Mesodermal cell (in vitro differentiated cells): ENCODE data around the gene ZNF782. TPM values are rescaled to one million over a fixed set of nuclear protein-coding genes. Genes with fewer than 3 reads are reported as not detected.
"Not testable (repeated sequence)": the region's sequence is repeated elsewhere in the genome, so short reads cannot be mapped to it uniquely, and the experiment has no call there.

Source experiments
- H3K27ac ChIP-seq: 2 replicates; pipeline ENCODE4 v1.7.0; 2013; ENCODE audit warnings: mild to moderate bottlenecking, low read depth, low read length, moderate library complexity; ENCODE audit not compliant: severe bottlenecking
- H3K36me3 ChIP-seq: 2 replicates; pipeline ENCODE4 v1.7.1; 2013; ENCODE audit warnings: mild to moderate bottlenecking, low read length, moderate library complexity; ENCODE audit not compliant: control insufficient read depth, insufficient read depth
- H3K4me1 ChIP-seq: one replicate; pipeline ENCODE4 v1.7.1; 2013; ENCODE audit warnings: mild to moderate bottlenecking, low read length; ENCODE audit not compliant: insufficient read depth, control insufficient read depth, poor library complexity, severe bottlenecking
- H3K4me3 ChIP-seq: 2 replicates; pipeline ENCODE4 v1.7.0; 2013; ENCODE audit warnings: low read length, control low read depth, mild to moderate bottlenecking; ENCODE audit not compliant: insufficient read depth, poor library complexity, severe bottlenecking; ENCODE audit errors: extremely low read depth
- H3K9me3 ChIP-seq: 2 replicates; pipeline ENCODE4 v1.7.1; 2013; ENCODE audit warnings: mild to moderate bottlenecking, low read length, moderate library complexity; ENCODE audit not compliant: control insufficient read depth
- WGBS, 2 experiments: methylation state at CpG; one replicate each; pipeline ENCODE4 v1.1.5; 2013; ENCODE audit warnings: missing lambda C conversion rate in 2 of 2; ENCODE audit not compliant: insufficient coverage in 2 of 2; 5-methylcytosine and 5-hydroxymethylcytosine counted together
- polyA plus RNA-seq, 2 experiments: library from polyadenylated mRNA; stranded (reverse); fragments of 50-300 nt; gene quantifications; one replicate each; pipeline ENCODE4 v1.2.3, GENCODE V29; 2013

Gene ZNF782
- polyA plus RNA-seq (2013, experiment 1 of 2) = 2.4 TPM
- 1.1 TPM for polyA plus RNA-seq (2013, experiment 2 of 2)

GRCh38 chr9:96853781-96854650 lies at the start of gene ZNF782:
ZNF782 (minus strand) TSS chr9:96854514; CDS start chr9:96851961, 2,553 bp downstream.
- Histone ChIP-seq H3K4me1 (peaks cover 20% of the 10 kb centered on the region), H3K4me3 (peak within 1 kb of the TSS; percentile 73), H3K9me3 (peaks cover 6% of the 10 kb centered on the region), H3K27ac (peak within 1 kb of the TSS; percentile 41), H3K36me3 (peaks cover 8% of the 10 kb centered on the region)
- WGBS, 2 experiments = 1% methylated on average over 45 to 56 of the region's 67 CpGs

GRCh38 chr9:96900010-96900409 lies 45.7 kb upstream of the ZNF782 start:
- H3K4me1 ChIP-seq, H3K27ac ChIP-seq: not testable (repeated sequence)

DNA sequence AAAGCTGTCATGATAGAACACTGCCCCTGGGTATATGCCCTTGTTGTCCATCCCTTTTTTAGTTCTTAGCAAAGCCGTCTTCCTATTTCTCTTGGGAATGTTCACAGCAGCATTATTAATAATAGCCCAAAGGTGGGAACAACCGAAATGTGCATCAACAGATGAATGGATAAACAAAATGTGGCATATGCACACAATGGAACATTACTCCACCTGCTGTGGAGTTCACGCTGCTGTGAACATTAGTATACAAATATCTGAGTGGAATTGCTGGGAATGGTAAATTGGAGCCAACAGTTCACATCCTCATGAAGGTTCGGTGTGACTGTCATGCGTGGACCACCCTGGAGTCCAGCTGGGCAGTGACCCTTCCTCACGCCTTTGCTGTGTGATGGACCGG lies 37.8 kb upstream of the ZNF782 start:
- H3K9me3 ChIP-seq = no peaks in the 10 kb centered on the region
- H3K4me3 ChIP-seq = no peak overlapping the region
- WGBS, 2 experiments = 87 to 95% methylated on average over 5 to 6 of the region's 7 CpGs
- H3K27ac ChIP-seq = no peak overlapping the region
- H3K36me3 ChIP-seq = peaks cover 9% of the 10 kb centered on the region
- no peaks in the 10 kb centered on the region for H3K4me1 ChIP-seq

More at GRCh38 chr9:96900010-96900409, 45.7 kb upstream of the ZNF782 start:
- not testable (repeated sequence) for H3K36me3 ChIP-seq, H3K4me3 ChIP-seq, H3K9me3 ChIP-seq
- WGBS, 2 experiments = 60% methylated on average over 1 of the region's 2 CpGs; no CpG with 5 or more reads in 1 of the 2 experiments

- Histone ChIP-seq H3K27ac (no peak overlapping the region), H3K4me1 (peaks cover 5% of the 10 kb centered on the region), H3K4me3 (no peak overlapping the region), H3K36me3 (no peaks in the 10 kb centered on the region), H3K9me3 (no peaks in the 10 kb centered on the region)
- WGBS, 2 experiments = 95 to 98% methylated on average over 4 of the region's 4 CpGs
These were observed 34.3 kb upstream of the ZNF782 start for GRCh38 chr9:96888591-96888990.

- Histone ChIP-seq H3K9me3 (no peaks in the 10 kb centered on the region), H3K4me3 (no peak overlapping the region), H3K27ac (no peak overlapping the region), H3K36me3 (no peaks in the 10 kb centered on the region), H3K4me1 (peaks cover 5% of the 10 kb centered on the region)
These were observed 31.1 kb upstream of the ZNF782 start for GRCh38 chr9:96885424-96885823.

DNA sequence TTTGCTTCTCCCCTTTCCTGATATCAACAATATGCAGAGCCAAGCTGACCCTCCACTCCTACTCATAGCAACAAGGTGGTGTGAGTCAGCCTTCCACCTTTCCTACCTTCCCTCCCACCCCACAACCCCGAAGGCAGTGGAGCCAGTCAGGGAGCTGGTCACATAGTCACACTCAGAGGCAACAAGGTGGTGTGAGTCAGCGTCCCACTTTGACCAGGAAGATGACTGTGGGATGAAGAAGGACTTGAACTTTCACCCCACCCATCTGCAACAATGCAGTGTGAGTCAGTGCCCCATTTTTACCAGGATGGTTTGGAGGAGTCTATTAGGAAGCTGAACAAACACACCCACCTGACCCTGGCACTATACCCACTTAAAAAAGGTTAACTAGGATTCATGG lies 30.1 kb upstream of the ZNF782 start:
- Histone ChIP-seq H3K4me1 (peaks cover 5% of the 10 kb centered on the region), H3K9me3 (no peaks in the 10 kb centered on the region), H3K4me3 (no peak overlapping the region), H3K36me3 (no peaks in the 10 kb centered on the region), H3K27ac (no peak overlapping the region)
- no CpG with 5 or more reads among the region's 2 CpGs for WGBS, 2 experiments

DNA sequence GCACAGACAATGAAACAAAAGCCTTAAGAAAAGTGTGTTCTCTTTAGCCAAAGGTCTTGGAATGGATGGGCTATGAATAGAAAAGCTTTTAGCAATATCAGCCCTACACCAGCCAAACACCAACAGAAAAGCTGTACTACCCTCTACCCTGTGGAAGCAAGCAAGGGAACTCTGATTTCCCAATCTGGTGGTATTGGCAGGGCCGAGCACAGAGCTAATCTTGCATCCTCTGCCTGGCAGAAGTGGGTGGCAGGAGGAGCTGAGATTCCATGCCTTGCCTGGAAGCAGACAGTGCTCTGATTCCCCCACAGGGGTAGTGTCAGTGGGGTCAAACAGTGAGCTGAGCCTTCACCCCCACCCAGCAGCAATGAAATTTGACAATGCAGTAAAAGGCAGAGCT lies 29.6 kb upstream of the ZNF782 start:
- Histone ChIP-seq H3K4me1 (peaks cover 5% of the 10 kb centered on the region), H3K4me3 (no peak overlapping the region), H3K36me3 (no peaks in the 10 kb centered on the region), H3K9me3 (no peaks in the 10 kb centered on the region), H3K27ac (no peak overlapping the region)
- 71% methylated on average over 1 of the region's 1 CpG; no CpG with 5 or more reads in 1 of the 2 experiments for WGBS, 2 experiments

DNA sequence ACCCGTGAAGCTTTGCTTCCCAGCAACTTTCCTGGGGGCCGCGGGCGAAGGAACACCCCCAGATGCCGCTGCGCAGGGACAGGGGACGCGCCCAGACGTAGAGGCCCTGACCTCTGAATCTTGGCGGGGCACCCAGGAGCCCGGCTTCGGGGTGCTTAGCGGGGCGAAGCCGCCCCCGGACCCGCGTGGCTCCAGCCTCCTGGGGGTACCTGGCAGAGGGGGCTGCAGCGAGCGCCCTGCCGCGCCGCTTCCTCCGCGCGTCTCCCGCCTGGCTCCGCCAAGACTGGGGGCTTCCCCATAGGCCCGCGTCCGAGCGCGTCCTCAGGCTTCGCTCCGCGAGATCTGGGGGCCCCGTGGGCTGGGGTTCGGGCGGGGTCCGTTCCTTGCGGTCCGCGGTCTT lies 23.0 kb upstream of the ZNF782 start:
- 75 to 90% methylated on average over 37 to 41 of the region's 43 CpGs for WGBS, 2 experiments

GRCh38 chr9:96875461-96876142 lies 21.3 kb upstream of the ZNF782 start:
- WGBS, 2 experiments = 2 to 4% methylated on average over 26 to 33 of the region's 43 CpGs
- no peaks in the 10 kb centered on the region for H3K9me3 ChIP-seq
- no peaks in the 10 kb centered on the region for H3K36me3 ChIP-seq
- H3K27ac ChIP-seq = no peak overlapping the region
- peak overlapping the region; percentile 60 for H3K4me3 ChIP-seq
- H3K4me1 ChIP-seq = no peaks in the 10 kb centered on the region

More for the DNA sequence above, 23.0 kb upstream of the ZNF782 start:
- Histone ChIP-seq H3K4me1 (no peaks in the 10 kb centered on the region), H3K9me3 (no peaks in the 10 kb centered on the region), H3K36me3 (no peaks in the 10 kb centered on the region), H3K4me3 (no peak overlapping the region), H3K27ac (no peak overlapping the region)

DNA sequence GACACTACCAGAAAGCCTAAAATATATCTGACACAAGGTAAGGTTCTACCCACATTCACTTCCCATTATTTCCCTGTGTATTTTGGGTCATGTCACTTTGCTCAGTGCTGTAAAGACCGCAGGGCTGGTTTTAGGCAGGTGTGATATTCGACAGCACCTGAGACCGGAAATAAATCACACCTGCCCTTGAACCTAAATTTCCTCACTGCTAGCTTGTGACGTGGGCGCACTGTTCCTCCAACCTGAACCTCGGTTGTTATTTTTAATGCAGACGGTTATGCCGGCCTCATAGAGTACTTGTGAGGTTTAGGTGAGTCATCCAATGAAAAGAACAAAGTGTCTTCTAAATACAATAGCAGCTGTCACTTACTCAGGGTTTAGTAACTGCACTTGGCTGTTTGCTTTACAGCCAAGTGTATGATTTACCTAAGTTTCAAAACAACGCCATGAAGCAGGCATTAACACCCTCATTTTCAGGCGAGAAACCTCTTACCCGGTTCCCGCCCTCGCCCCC lies 20.7 kb upstream of the ZNF782 start:
- no peak overlapping the region for H3K27ac ChIP-seq
- WGBS, 2 experiments = 44 to 50% methylated on average over 10 to 12 of the region's 13 CpGs
- H3K9me3 ChIP-seq = no peaks in the 10 kb centered on the region
- peak overlapping the region; percentile 60 for H3K4me3 ChIP-seq
- H3K4me1 ChIP-seq = no peaks in the 10 kb centered on the region
- no peaks in the 10 kb centered on the region for H3K36me3 ChIP-seq
